ENCODE measurements around the gene COQ7. TPM values are rescaled to one million over a fixed set of nuclear protein-coding genes. Genes with fewer than 3 reads are reported as not detected.

The COQ7 gene
- total RNA-seq (2012; rRNA removed) = 9.4 and 10.5 TPM in 2 replicates

DNA sequence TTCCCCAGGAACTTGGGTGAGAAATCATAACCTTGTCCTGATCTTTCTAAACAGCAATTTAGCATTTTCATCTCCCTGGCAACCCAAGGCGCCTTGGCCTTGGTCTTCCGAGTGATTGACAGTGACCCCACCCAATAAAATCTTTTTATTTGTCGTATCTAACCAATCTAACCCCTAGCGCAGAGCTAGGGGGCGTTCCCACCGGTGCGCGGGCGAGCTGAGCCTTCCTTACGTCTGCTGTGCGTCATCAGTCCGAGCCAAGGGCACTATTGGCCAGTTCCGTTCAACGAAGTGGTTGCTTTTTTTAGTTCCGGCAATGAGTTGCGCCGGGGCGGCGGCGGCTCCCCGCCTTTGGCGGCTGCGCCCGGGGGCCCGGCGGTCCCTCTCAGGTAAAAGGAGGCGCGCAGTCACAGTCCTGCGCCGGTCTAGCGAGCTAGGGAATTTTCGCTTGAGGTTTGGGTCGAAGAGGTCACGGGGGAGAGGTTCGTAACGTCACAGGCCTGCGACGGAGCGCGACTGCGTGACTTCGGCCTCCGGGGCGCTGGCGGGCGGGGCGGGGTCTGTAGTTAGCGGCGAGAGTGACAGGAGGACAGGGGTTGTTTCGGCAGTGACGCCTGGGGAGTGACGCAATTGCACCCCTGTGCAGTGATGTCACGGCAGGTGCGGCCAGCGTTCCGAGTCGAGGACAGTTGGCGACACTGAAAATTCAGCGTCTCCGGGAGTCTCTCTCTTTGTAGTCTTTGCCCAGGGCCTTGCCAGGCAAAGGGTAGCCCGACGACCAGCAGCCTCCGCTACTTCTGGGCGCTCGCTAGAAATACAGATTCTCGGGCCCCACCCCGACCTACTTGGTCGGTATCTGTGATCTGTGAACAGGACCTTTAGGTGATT is at the start of gene COQ7:
Gene COQ7 (plus strand): TSS at position 266 of the 888 bp plus-strand sequence. CDS start 51 bp downstream, at position 317.
- peak within 1 kb of the TSS; percentile 83 for H3K4me3 ChIP-seq (ENCODE audit: low read length)
- peak within 1 kb of the TSS; percentile 98 for H3K9ac ChIP-seq (ENCODE audit: low read depth, low read length)
- H3K36me3 ChIP-seq (ENCODE audit: insufficient read depth, low read length) = no peaks in the 10 kb centered on the region

DNA sequence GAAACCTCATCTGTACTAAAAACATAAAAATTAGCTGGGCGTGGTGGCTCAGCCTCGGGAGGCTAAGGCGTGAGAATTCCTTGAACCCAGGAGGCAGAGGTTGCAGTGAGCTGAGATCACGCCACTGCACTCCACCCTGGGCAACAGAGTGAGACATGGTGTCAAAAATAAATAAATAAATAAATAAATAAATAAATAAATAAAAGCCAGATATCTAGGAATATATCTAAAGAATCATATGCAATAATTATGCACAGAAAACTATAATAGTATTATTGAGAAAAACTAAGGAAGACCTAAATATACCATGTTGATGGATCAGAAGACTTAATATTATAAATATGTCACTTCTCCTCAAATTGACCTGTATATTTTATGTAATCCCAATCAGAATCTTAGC is 46.7 kb upstream of the COQ7 start:
- Histone ChIP-seq H3K9me3 (replicated peaks; ENCODE audit: low read length) (no peaks in the 10 kb centered on the region), H3K4me2 (ENCODE audit: low read length) (no peak overlapping the region), H3K36me3 (ENCODE audit: insufficient read depth, low read length) (peaks cover 9% of the 10 kb centered on the region), H3K4me3 (ENCODE audit: low read length) (no peak overlapping the region), H3K9ac (ENCODE audit: low read depth, low read length) (no peak overlapping the region), H3K27me3 (ENCODE audit: control insufficient read depth, insufficient read depth, low read length) (no peaks in the 10 kb centered on the region), H3K4me1 (ENCODE audit: control insufficient read depth, insufficient read depth, low read length) (no peaks in the 10 kb centered on the region)

More for the DNA sequence above, at the start of gene COQ7:
- Histone ChIP-seq H3K9me3 (replicated peaks; ENCODE audit: low read length) (no peaks in the 10 kb centered on the region), H3K27me3 (ENCODE audit: control insufficient read depth, insufficient read depth, low read length) (no peaks in the 10 kb centered on the region), H3K4me2 (ENCODE audit: low read length) (peak within 1 kb of the TSS; percentile 83), H3K4me1 (ENCODE audit: control insufficient read depth, insufficient read depth, low read length) (peaks cover 8% of the 10 kb centered on the region)

DNA sequence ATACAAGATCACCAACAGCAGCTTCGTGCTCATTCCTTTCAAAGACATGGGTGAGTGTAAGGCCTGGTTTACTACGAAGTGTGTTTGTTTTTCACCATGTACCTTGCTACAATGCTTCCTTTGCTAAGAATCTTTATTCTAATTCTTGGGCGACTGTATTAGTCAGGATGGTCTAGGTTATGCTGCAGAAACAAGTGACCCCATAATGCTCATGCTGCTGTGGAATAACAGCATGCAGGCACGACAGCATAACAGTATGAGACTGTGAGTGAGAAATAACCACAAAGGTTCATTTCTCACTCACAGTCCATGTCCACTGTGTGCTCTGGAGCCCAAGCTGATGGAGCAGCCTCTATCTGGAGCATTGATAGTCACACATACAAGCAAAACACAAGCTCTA is 45.7 kb upstream of the COQ7 start:
- H3K4me3 ChIP-seq (ENCODE audit: low read length) = no peak overlapping the region
- H3K9me3 ChIP-seq (replicated peaks; ENCODE audit: low read length) = no peaks in the 10 kb centered on the region
- no peaks in the 10 kb centered on the region for H3K4me1 ChIP-seq (ENCODE audit: control insufficient read depth, insufficient read depth, low read length)
- no peak overlapping the region for H3K4me2 ChIP-seq (ENCODE audit: low read length)
- H3K27me3 ChIP-seq (ENCODE audit: control insufficient read depth, insufficient read depth, low read length) = no peaks in the 10 kb centered on the region
- peaks cover 9% of the 10 kb centered on the region for H3K36me3 ChIP-seq (ENCODE audit: insufficient read depth, low read length)
- no peak overlapping the region for H3K9ac ChIP-seq (ENCODE audit: low read depth, low read length)

DNA sequence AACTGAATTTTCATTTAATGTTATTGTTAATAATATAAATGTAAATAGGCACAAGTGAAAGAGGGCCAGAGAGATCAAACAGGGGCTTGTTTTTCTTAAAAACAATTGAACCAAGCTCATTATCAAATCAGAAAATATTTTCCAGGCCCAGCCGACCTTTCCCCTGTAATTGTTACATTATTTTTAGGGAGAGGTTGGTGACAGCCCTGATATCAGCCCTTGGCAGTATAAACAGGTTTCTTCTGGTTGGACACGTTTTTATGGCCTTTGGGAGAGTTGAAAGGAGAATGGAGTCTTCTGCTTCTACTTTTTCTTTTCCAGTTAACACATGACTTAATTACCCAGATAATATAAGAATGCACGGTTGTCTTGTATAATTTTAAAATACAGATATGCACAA is 40.0 kb upstream of the COQ7 start:
- Histone ChIP-seq H3K36me3 (ENCODE audit: insufficient read depth, low read length) (peaks cover 8% of the 10 kb centered on the region), H3K27me3 (ENCODE audit: control insufficient read depth, insufficient read depth, low read length) (no peaks in the 10 kb centered on the region), H3K4me3 (ENCODE audit: low read length) (no peak overlapping the region), H3K4me1 (ENCODE audit: control insufficient read depth, insufficient read depth, low read length) (no peaks in the 10 kb centered on the region), H3K9ac (ENCODE audit: low read depth, low read length) (no peak overlapping the region), H3K9me3 (replicated peaks; ENCODE audit: low read length) (no peaks in the 10 kb centered on the region), H3K4me2 (ENCODE audit: low read length) (no peak overlapping the region)

DNA sequence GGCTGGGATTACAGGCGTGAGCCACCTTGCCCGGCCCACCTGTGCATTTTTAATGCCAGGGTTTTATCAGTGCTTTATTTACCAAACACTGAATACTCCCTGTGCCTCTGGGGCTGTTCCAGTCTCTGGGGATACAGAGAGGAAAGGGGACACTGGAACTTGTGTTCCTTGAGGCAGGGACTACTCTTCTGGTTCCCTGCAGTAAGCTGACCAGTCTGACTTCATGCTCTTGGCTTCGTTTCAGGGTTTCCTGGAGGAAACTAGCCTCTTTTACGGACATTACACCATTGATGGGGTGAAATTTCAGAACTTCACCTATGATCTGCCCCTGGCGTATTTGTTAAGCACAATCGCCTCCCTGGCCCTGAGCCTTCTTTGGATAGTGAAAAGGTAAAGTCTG is 37.4 kb upstream of the COQ7 start:
- no peak overlapping the region for H3K9ac ChIP-seq (ENCODE audit: low read depth, low read length)
- no peak overlapping the region for H3K4me3 ChIP-seq (ENCODE audit: low read length)
- peaks cover 5% of the 10 kb centered on the region for H3K36me3 ChIP-seq (ENCODE audit: insufficient read depth, low read length)
- H3K27me3 ChIP-seq (ENCODE audit: control insufficient read depth, insufficient read depth, low read length) = no peaks in the 10 kb centered on the region
- no peaks in the 10 kb centered on the region for H3K9me3 ChIP-seq (replicated peaks; ENCODE audit: low read length)
- H3K4me1 ChIP-seq (ENCODE audit: control insufficient read depth, insufficient read depth, low read length) = no peaks in the 10 kb centered on the region
- no peak overlapping the region for H3K4me2 ChIP-seq (ENCODE audit: low read length)

DNA sequence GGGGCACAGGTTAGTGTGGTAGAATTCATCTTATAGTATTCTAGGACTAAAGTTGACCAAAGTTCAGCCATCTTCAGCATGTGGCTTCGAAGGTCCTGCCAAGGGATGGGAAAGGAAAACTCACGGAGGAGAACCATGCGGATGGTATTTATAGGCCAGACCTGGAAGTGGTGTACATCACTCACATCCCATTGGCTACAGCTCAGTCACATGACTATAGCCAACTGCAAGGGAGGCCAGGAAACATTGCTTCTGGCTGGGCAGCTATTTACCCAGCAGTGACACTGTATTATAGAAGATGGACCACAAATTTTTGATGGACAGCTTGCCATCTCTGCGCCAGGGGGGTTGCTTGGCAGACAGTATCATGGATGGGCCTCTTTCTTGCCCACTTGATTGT is 35.7 kb upstream of the COQ7 start:
- no peak overlapping the region for H3K9ac ChIP-seq (ENCODE audit: low read depth, low read length)
- no peaks in the 10 kb centered on the region for H3K4me1 ChIP-seq (ENCODE audit: control insufficient read depth, insufficient read depth, low read length)
- peaks cover 5% of the 10 kb centered on the region for H3K36me3 ChIP-seq (ENCODE audit: insufficient read depth, low read length)
- no peak overlapping the region for H3K4me3 ChIP-seq (ENCODE audit: low read length)
- no peaks in the 10 kb centered on the region for H3K27me3 ChIP-seq (ENCODE audit: control insufficient read depth, insufficient read depth, low read length)
- no peaks in the 10 kb centered on the region for H3K9me3 ChIP-seq (replicated peaks; ENCODE audit: low read length)
- no peak overlapping the region for H3K4me2 ChIP-seq (ENCODE audit: low read length)

DNA sequence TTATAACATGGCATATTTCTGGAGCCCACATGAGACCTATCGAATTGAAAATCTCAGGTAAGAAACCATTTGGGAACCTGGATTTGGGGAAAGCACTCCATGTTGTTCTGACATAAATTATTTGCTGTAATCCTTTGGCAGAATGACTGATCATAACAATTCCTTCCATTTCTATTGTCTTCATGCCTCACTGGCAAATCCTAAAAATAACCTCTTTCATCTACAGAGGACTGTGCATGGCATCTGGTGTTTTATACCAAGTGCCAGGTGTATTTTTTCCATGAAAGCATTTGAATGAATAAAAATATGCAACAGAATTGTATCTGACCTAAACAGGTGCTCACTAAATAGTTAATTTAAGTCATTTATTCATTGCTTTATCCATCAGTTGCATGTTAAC is 33.7 kb upstream of the COQ7 start:
- peaks cover 7% of the 10 kb centered on the region for H3K36me3 ChIP-seq (ENCODE audit: insufficient read depth, low read length)
- no peak overlapping the region for H3K4me3 ChIP-seq (ENCODE audit: low read length)
- H3K4me2 ChIP-seq (ENCODE audit: low read length) = no peak overlapping the region
- no peaks in the 10 kb centered on the region for H3K4me1 ChIP-seq (ENCODE audit: control insufficient read depth, insufficient read depth, low read length)
- no peaks in the 10 kb centered on the region for H3K9me3 ChIP-seq (replicated peaks; ENCODE audit: low read length)
- H3K27me3 ChIP-seq (ENCODE audit: control insufficient read depth, insufficient read depth, low read length) = no peaks in the 10 kb centered on the region
- no peak overlapping the region for H3K9ac ChIP-seq (ENCODE audit: low read depth, low read length)

DNA sequence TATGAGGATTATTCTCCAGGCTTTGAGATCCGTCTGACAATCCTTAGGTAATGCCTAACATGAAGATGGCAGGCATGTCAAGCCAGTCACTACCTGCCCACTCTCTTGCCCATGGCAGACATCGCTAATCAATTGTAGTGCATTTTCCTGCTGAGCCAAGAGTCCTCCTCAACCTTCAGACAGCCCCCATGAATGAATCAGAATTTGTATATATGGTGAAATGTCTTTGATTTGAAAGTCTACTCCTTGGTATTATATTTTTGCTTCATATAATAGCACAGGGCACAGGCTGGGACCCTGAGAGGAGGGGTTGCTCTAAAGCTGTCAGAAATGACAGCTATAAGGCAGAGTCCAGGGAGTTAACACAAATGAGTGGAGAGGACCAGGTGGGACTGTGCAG is 27.0 kb upstream of the COQ7 start:
- H3K9ac ChIP-seq (ENCODE audit: low read depth, low read length) = no peak overlapping the region
- H3K4me3 ChIP-seq (ENCODE audit: low read length) = no peak overlapping the region
- H3K4me1 ChIP-seq (ENCODE audit: control insufficient read depth, insufficient read depth, low read length) = no peaks in the 10 kb centered on the region

DNA sequence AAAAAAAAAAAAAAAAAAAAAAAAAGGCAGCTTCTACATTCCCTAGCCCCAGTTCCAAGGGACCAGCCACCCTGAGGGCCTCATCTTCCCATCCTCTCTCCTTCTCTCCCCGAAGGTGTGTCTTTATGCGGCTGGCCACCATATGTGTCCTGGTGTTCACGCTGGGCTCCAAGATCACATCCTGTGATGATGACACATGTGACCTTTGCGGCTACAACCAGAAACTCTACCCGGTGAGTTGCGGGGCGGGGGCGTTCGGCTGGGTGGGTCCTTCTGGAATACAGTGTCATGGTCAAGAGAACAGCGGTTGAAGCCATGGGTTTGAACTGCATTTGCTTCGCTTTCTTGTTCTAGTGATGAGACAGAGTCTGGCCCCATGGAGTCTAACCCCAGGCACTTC is 22.6 kb upstream of the COQ7 start:
- Histone ChIP-seq H3K36me3 (ENCODE audit: insufficient read depth, low read length) (peaks cover 10% of the 10 kb centered on the region), H3K4me2 (ENCODE audit: low read length) (no peak overlapping the region)

More for the DNA sequence above, 27.0 kb upstream of the COQ7 start:
- no peak overlapping the region for H3K4me2 ChIP-seq (ENCODE audit: low read length)
- H3K36me3 ChIP-seq (ENCODE audit: insufficient read depth, low read length) = peaks cover 2% of the 10 kb centered on the region
- H3K9me3 ChIP-seq (replicated peaks; ENCODE audit: low read length) = no peaks in the 10 kb centered on the region
- no peaks in the 10 kb centered on the region for H3K27me3 ChIP-seq (ENCODE audit: control insufficient read depth, insufficient read depth, low read length)

DNA sequence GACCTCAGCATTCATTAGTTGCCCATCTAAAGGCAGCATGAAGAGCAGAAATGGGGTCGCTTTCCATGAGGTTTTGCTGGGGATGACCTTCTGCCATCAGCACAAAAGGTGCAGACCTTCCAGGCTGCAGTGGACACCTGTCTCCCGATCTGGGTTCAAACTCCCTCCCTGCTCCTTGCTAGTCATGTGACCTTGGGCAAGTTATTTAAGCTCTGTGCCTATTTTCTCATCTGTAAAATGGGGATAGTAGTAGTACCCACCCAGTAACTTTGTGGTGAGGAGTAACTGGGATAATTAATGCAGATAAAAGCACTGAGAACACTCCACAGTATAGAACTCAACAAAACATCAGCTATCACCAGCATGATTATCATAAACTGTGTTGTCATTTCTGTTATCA is 21.4 kb upstream of the COQ7 start:
- Histone ChIP-seq H3K4me1 (ENCODE audit: control insufficient read depth, insufficient read depth, low read length) (no peaks in the 10 kb centered on the region), H3K4me2 (ENCODE audit: low read length) (no peak overlapping the region), H3K27me3 (ENCODE audit: control insufficient read depth, insufficient read depth, low read length) (no peaks in the 10 kb centered on the region), H3K9ac (ENCODE audit: low read depth, low read length) (no peak overlapping the region), H3K36me3 (ENCODE audit: insufficient read depth, low read length) (peaks cover 10% of the 10 kb centered on the region), H3K4me3 (ENCODE audit: low read length) (no peak overlapping the region), H3K9me3 (replicated peaks; ENCODE audit: low read length) (no peaks in the 10 kb centered on the region)

More for the DNA sequence above, 22.6 kb upstream of the COQ7 start:
- no peak overlapping the region for H3K4me3 ChIP-seq (ENCODE audit: low read length)
- no peaks in the 10 kb centered on the region for H3K4me1 ChIP-seq (ENCODE audit: control insufficient read depth, insufficient read depth, low read length)
- H3K27me3 ChIP-seq (ENCODE audit: control insufficient read depth, insufficient read depth, low read length) = no peaks in the 10 kb centered on the region
- no peak overlapping the region for H3K9ac ChIP-seq (ENCODE audit: low read depth, low read length)
- no peaks in the 10 kb centered on the region for H3K9me3 ChIP-seq (replicated peaks; ENCODE audit: low read length)

DNA sequence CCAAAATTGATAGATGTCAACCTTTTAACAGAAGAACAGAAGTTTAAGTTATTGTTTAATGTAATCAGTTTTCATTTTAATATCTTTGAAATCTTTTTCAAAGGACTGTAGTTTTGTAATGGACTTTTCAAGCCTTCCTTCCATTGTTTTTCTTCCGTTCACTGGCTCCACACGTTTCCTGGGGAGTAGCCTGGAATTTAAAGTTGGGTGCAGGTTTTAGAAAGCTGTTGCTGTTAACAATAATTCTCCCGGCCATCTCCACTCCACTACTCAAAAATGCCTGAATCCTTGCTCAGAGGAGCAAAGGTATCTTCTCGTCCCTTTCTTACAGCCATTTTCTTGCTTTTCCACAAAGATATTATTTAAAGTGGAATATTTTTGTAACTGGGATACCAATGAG is 4.7 kb upstream of the COQ7 start:
- Histone ChIP-seq H3K4me2 (ENCODE audit: low read length) (no peak overlapping the region), H3K27me3 (ENCODE audit: control insufficient read depth, insufficient read depth, low read length) (no peaks in the 10 kb centered on the region), H3K4me3 (ENCODE audit: low read length) (no peak overlapping the region), H3K9ac (ENCODE audit: low read depth, low read length) (no peak overlapping the region), H3K36me3 (ENCODE audit: insufficient read depth, low read length) (peaks cover under 1% of the 10 kb centered on the region), H3K9me3 (replicated peaks; ENCODE audit: low read length) (no peaks in the 10 kb centered on the region), H3K4me1 (ENCODE audit: control insufficient read depth, insufficient read depth, low read length) (no peaks in the 10 kb centered on the region)

DNA sequence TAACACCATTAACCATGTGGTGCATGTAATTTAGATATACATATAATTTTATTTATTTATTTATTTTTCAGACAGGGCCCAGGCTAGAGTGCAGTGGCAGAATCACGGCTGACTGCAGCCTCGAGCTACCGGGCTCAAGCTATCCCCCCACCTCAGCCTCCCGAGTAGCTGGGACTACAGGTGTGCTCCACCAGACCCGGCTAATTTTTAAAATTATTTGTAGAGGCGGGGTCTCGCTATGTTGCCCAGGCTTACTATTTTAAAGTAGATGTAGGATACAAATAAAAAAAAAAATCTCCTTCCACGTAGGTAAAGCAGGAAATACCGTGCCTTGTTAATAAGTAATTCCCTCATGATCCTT is 446 bp upstream of the COQ7 start:
- Histone ChIP-seq H3K9ac (ENCODE audit: low read depth, low read length) (peak overlapping the region; percentile 51), H3K4me1 (ENCODE audit: control insufficient read depth, insufficient read depth, low read length) (peaks cover 8% of the 10 kb centered on the region), H3K4me3 (ENCODE audit: low read length) (peak overlapping the region; percentile 27), H3K9me3 (replicated peaks; ENCODE audit: low read length) (no peaks in the 10 kb centered on the region), H3K4me2 (ENCODE audit: low read length) (peak overlapping the region; percentile 45), H3K27me3 (ENCODE audit: control insufficient read depth, insufficient read depth, low read length) (no peaks in the 10 kb centered on the region), H3K36me3 (ENCODE audit: insufficient read depth, low read length) (no peaks in the 10 kb centered on the region)

Measured in skeletal muscle satellite cell (primary cell).